Adrenal gland (tissue), 5 donors: ENCODE measurements around the gene EFNA5.

Experiments
- POLR2A ChIP-seq, 2 donors: fragments of 450-650 bp; IDR thresholded peaks; one replicate each; pipeline ENCODE4 v1.6.1; 2017; ENCODE audit warnings: antibody characterized with exemption in 2 of 2, mild to moderate bottlenecking in 2 of 2, moderate library complexity in 1 of 2
- TF ChIP-seq, protein P1 (sequence below), 6 experiments: fragments of 450-650 bp in 4 of 6; fragments of 200-600 bp in 2 of 6; sonication (generic) in 1 of 6; IDR thresholded peaks; 1 replicate in 5 of 6; 2 replicates in 1 of 6; pipeline versions ENCODE4 v1.5.1 to v1.8.0; 2016 to 2021; ENCODE audit warnings: antibody characterized with exemption in 6 of 6, mild to moderate bottlenecking in 2 of 6, moderate library complexity in 1 of 6
- donor health status: DM: no; HTN: no; CAD: no.

DNA sequence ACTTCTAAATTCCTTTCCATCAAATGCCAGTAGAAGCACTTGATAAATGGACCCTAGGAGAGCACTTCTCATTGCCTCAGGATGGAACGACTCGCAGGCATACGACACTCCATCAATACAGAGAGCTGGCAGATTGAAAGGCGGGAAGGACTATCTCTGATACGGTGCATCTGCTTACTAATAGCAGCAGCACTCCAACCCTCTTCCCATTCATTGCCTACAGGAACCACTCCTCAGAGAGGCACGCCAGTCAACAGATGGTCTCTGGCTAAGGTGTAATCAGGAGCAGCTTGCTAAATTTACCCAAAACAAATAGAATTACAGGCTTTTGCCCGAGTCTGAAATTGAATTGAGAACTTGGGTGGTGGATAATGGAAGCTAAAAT lies 168.1 kb downstream of the EFNA5 start:
- TF ChIP-seq POLR2A (IDR thresholded peaks at IDR 0.05): no peak
- TF ChIP-seq, protein P1, sequence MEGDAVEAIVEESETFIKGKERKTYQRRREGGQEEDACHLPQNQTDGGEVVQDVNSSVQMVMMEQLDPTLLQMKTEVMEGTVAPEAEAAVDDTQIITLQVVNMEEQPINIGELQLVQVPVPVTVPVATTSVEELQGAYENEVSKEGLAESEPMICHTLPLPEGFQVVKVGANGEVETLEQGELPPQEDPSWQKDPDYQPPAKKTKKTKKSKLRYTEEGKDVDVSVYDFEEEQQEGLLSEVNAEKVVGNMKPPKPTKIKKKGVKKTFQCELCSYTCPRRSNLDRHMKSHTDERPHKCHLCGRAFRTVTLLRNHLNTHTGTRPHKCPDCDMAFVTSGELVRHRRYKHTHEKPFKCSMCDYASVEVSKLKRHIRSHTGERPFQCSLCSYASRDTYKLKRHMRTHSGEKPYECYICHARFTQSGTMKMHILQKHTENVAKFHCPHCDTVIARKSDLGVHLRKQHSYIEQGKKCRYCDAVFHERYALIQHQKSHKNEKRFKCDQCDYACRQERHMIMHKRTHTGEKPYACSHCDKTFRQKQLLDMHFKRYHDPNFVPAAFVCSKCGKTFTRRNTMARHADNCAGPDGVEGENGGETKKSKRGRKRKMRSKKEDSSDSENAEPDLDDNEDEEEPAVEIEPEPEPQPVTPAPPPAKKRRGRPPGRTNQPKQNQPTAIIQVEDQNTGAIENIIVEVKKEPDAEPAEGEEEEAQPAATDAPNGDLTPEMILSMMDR (IDR thresholded peaks at IDR 0.05): no peak
